Lung (tissue), 12 donors: ENCODE results near the gene LNX2. TPM values are rescaled to one million over a fixed set of nuclear protein-coding genes. Genes with fewer than 3 reads are reported as not detected.

Source experiments
- ATAC-seq: fragments of 200-7000 bp; cut with Tn5 transposase; one replicate; pipeline ENCODE4 v1.9.1; 2020; ENCODE audit warnings: moderate number of reproducible peaks; ENCODE audit not compliant: insufficient read depth, low FRiP score
- DNase-seq, 3 donors: peaks; one replicate each; pipeline ENCODE4 v3.0.0-alpha.2; 2013 to 2017
- H3K27ac ChIP-seq, 2 donors: one replicate each; pipeline ENCODE4 v1.5.1; 2013; ENCODE audit warnings: mild to moderate bottlenecking in 2 of 2, moderate library complexity in 2 of 2, control low read depth in 1 of 2, inconsistent platforms in 1 of 2, low read depth in 1 of 2, low read length in 1 of 2
- H3K27me3 ChIP-seq, 3 donors: one replicate each; pipeline ENCODE4 v1.5.1; 2013; ENCODE audit warnings: low read length in 2 of 3; ENCODE audit not compliant: control insufficient read depth in 3 of 3, insufficient read depth in 3 of 3
- H3K36me3 ChIP-seq, 4 donors: one replicate each; pipeline ENCODE4 v1.5.1; 2013; ENCODE audit warnings: low read length in 4 of 4, mild to moderate bottlenecking in 1 of 4, moderate library complexity in 1 of 4; ENCODE audit not compliant: control insufficient read depth in 4 of 4, insufficient read depth in 4 of 4
- H3K4me1 ChIP-seq, 5 donors: one replicate each; pipeline ENCODE4 v1.5.1; 2013; ENCODE audit warnings: low read length in 5 of 5, mild to moderate bottlenecking in 2 of 5, moderate library complexity in 1 of 5; ENCODE audit not compliant: control insufficient read depth in 5 of 5, insufficient read depth in 5 of 5
- H3K4me3 ChIP-seq: one replicate; pipeline ENCODE4 v1.5.1; 2013; ENCODE audit warnings: mild to moderate bottlenecking, control low read depth, moderate library complexity
- H3K9ac ChIP-seq, 2 donors: one replicate each; pipeline ENCODE4 v1.5.1; 2013; ENCODE audit warnings: low read length in 2 of 2, control low read depth in 1 of 2; ENCODE audit not compliant: insufficient read depth in 1 of 2
- H3K9me3 ChIP-seq, 4 donors: one replicate each; pipeline ENCODE4 v1.5.1; 2013; ENCODE audit warnings: low read length in 3 of 4, mild to moderate bottlenecking in 1 of 4, moderate library complexity in 1 of 4; ENCODE audit not compliant: control insufficient read depth in 4 of 4, insufficient read depth in 3 of 4
- WGBS, 2 donors: extraction: QIAGEN DNeasy Blood & Tissue Kit; methylation state at CpG; one replicate each; pipeline ENCODE4 v1.1.7; 2013; 5-methylcytosine and 5-hydroxymethylcytosine counted together
- polyA plus RNA-seq, 2 donors: library from polyadenylated mRNA; stranded (reverse); fragments of 200-250 nt; gene quantifications; one replicate each; pipeline ENCODE4 v1.2.1, GENCODE V29; 2013
- total RNA-seq, 2 donors: library from RNA; depleted of rRNA in 1 of 2; stranded (reverse); fragments of >200 nt in 1 of 2; gene quantifications; one replicate each; pipeline ENCODE4 v1.2.1, GENCODE V29; 2014 to 2021
- TF ChIP-seq, protein P1 (sequence below): IDR thresholded peaks from 2 replicates; pipeline ENCODE4 v1.5.1; 2012; ENCODE audit warnings: mild to moderate bottlenecking; ENCODE audit errors: control extremely low read depth, extremely low read depth
- donor health status: control.
- donor health status: control.
- donor health status: Bipolar disorder and iron deficiency.
- donor health status: healthy.
- donor health status: DM: yes; HTN: yes; CAD: no.

Gene LNX2
- total and polyA plus RNA-seq, 4 donors = 12.6 to 49.2 (median 22.3) TPM

DNA sequence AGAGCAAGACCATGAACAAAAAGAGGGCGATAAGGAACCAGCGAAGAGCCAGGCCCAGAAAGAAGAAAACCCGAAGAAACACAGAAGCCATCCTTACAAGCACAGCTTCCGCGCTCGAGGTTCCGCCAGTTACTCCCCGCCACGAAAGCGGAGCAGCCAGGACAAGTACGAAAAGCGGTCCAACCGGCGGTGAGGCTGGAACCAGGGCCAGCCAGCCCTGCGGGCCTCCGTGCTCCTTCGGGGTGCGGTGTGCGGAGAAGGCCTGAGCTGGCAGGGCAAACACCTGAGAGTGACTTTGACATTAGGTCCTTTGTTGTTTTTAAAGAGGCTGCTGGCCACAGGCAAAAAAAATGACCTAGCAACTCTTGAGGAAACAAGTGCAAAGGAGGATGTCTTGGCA lies 45.4 kb upstream of the LNX2 start:
- DNase-seq = no peak
- 93 to 96% methylated on average over 19 of the region's 19 CpGs for WGBS, 2 donors
- no peak overlapping the region for H3K4me3 ChIP-seq
- H3K9me3 ChIP-seq = no peaks in the 10 kb centered on the region
- TF ChIP-seq, protein P1, sequence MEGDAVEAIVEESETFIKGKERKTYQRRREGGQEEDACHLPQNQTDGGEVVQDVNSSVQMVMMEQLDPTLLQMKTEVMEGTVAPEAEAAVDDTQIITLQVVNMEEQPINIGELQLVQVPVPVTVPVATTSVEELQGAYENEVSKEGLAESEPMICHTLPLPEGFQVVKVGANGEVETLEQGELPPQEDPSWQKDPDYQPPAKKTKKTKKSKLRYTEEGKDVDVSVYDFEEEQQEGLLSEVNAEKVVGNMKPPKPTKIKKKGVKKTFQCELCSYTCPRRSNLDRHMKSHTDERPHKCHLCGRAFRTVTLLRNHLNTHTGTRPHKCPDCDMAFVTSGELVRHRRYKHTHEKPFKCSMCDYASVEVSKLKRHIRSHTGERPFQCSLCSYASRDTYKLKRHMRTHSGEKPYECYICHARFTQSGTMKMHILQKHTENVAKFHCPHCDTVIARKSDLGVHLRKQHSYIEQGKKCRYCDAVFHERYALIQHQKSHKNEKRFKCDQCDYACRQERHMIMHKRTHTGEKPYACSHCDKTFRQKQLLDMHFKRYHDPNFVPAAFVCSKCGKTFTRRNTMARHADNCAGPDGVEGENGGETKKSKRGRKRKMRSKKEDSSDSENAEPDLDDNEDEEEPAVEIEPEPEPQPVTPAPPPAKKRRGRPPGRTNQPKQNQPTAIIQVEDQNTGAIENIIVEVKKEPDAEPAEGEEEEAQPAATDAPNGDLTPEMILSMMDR = no peak
- ATAC-seq = no peak
- no peaks in the 10 kb centered on the region for H3K27me3 ChIP-seq
- H3K4me1 ChIP-seq = peaks cover 0 to 15% (median 0%) of the 10 kb centered on the region in 5 donors
- peaks cover 0 to 5% (median 2%) of the 10 kb centered on the region in 4 donors for H3K36me3 ChIP-seq
- no peak overlapping the region for H3K9ac ChIP-seq
- no peak overlapping the region for H3K27ac ChIP-seq

DNA sequence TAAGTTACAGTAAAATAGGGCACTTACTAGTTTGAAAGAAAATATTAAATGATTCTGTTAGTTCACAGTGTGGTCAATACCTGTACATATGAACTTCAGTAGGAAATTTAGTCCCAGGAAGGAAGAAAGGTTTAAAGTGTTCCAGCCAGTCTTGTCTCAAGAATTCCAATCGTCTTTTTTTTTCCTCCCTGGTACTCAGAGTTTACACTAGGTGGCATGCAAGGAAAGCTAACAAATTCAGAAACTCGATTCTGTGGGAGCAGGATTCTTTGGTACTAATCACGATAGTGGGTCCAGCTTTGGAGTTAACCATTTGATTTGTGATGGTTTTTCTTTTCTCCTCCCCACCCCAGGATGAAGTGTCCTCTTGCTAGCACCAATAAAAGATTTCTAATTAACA lies 45.0 kb upstream of the LNX2 start:
- no peak for ATAC-seq
- TF ChIP-seq, protein P1 = no peak
- DNase-seq = no peak
- Histone ChIP-seq H3K9ac (no peak overlapping the region), H3K27ac (no peak overlapping the region), H3K4me1 (peaks cover 0 to 15% (median under 1%) of the 10 kb centered on the region in 5 donors), H3K9me3 (no peaks in the 10 kb centered on the region), H3K4me3 (no peak overlapping the region), H3K36me3 (peaks cover under 1 to 5% (median 2%) of the 10 kb centered on the region in 4 donors), H3K27me3 (no peaks in the 10 kb centered on the region)
- WGBS, 2 donors = 52 to 58% methylated on average over 3 of the region's 3 CpGs

DNA sequence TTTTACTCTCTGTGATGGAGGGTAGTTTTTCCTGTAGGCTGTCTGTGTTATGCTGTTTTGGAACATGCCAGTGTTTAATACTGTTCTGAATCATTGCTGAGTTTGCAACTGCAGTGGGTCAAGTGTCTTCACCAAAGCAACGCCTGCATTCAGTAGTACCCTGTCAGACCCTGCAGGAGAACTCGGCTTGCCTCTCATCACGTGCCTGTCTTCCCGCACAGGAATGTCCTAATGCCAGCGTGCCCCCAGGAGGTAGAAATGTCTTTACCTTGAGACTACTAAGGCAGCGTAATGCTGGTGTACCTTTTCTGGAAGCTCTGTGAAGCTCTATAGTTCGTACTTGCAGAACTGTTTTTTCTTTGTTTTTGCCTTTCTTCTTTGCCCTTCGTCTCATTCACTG lies 43.6 kb upstream of the LNX2 start:
- Histone ChIP-seq H3K36me3 (peaks cover 2 to 5% (median 4%) of the 10 kb centered on the region in 4 donors), H3K9me3 (no peaks in the 10 kb centered on the region), H3K27me3 (no peaks in the 10 kb centered on the region), H3K4me3 (no peak overlapping the region), H3K9ac (no peak overlapping the region), H3K27ac (no peak overlapping the region), H3K4me1 (peaks cover 1 to 15% (median 11%) of the 10 kb centered on the region in 5 donors)
- no peak for ATAC-seq
- TF ChIP-seq, protein P1 = no peak
- WGBS, 2 donors = 89 to 94% methylated on average over 8 of the region's 8 CpGs
- no peak for DNase-seq
